GM23338 (cell line): ENCODE measurements around the gene GPATCH4. TPM values are rescaled to one million over a fixed set of nuclear protein-coding genes. Genes with fewer than 3 reads are reported as not detected.

Experiments
- ATAC-seq: fragments of 200-7000 bp; cut with Tn5 transposase; 3 replicates; pipeline ENCODE4 v1.9.1; 2020
- DNase-seq: peaks from one replicate; pipeline ENCODE4 v3.0.0-alpha.2; 2015; ENCODE audit warnings: low spot score
- H2AFZ ChIP-seq: fragments of 200-600 bp; sonication (generic); 2 replicates; pipeline ENCODE4 v1.8.0; 2016; ENCODE audit warnings: antibody characterized with exemption, mild to moderate bottlenecking, moderate library complexity
- H3F3A ChIP-seq: fragments of 200-600 bp; sonication (generic); replicated peaks from 2 replicates; pipeline ENCODE4 v1.8.0; 2017; ENCODE audit warnings: antibody characterized with exemption, mixed run types, low read depth
- H3K27ac ChIP-seq: fragments of 200-600 bp; sonication (generic); 2 replicates; pipeline ENCODE4 v1.6.1; 2016; ENCODE audit warnings: low read depth
- H3K27me3 ChIP-seq: fragments of 200-600 bp; sonication (generic); 2 replicates; pipeline ENCODE4 v1.8.0; 2016; ENCODE audit warnings: mild to moderate bottlenecking, mixed run types, moderate library complexity; ENCODE audit not compliant: insufficient read depth
- H3K36me3 ChIP-seq: fragments of 200-600 bp; sonication (generic); 2 replicates; pipeline ENCODE4 v1.8.0; 2016; ENCODE audit warnings: mild to moderate bottlenecking; ENCODE audit not compliant: insufficient read depth
- H3K4me1 ChIP-seq: fragments of 200-600 bp; sonication (generic); 2 replicates; pipeline ENCODE4 v1.8.0; 2016; ENCODE audit warnings: mild to moderate bottlenecking, moderate library complexity; ENCODE audit not compliant: insufficient read depth
- H3K4me2 ChIP-seq: fragments of 200-600 bp; sonication (generic); 2 replicates; pipeline ENCODE4 v1.7.1; 2017; ENCODE audit warnings: mixed run types
- H3K4me3 ChIP-seq: fragments of 200-600 bp; sonication (generic); 2 replicates; pipeline ENCODE4 v1.6.1; 2016; ENCODE audit warnings: mixed run types
- H3K79me2 ChIP-seq: fragments of 200-600 bp; sonication (generic); replicated peaks from 2 replicates; pipeline ENCODE4 v1.8.0; 2017; ENCODE audit warnings: mild to moderate bottlenecking; ENCODE audit not compliant: insufficient read depth
- H3K9me2 ChIP-seq: fragments of 200-600 bp; sonication (generic); 2 replicates; pipeline ENCODE4 v1.8.0; 2017; ENCODE audit not compliant: insufficient read depth
- H4K20me1 ChIP-seq: fragments of 200-600 bp; sonication (generic); replicated peaks from 2 replicates; pipeline ENCODE4 v1.8.0; 2017; ENCODE audit warnings: mild to moderate bottlenecking; ENCODE audit not compliant: insufficient read depth
- H3K27ac Mint-ChIP-seq: 2 replicates; pipeline ENCODE4 v1.8.0; 2020; ENCODE audit warnings: inconsistent platforms, mild to moderate bottlenecking, moderate library complexity, mixed read lengths
- H3K27me3 Mint-ChIP-seq: 3 replicates; pipeline ENCODE4 v1.8.0; 2022; ENCODE audit warnings: low read depth, mild to moderate bottlenecking, moderate library complexity, mixed read lengths, inconsistent platforms; ENCODE audit not compliant: insufficient read depth, poor library complexity
- H3K36me3 Mint-ChIP-seq: 3 replicates; pipeline ENCODE4 v1.8.0; 2021; ENCODE audit warnings: low read depth, mild to moderate bottlenecking, inconsistent platforms, moderate library complexity, mixed read lengths
- H3K4me1 Mint-ChIP-seq: 3 replicates; pipeline ENCODE4 v1.8.0; 2020; ENCODE audit warnings: mild to moderate bottlenecking, inconsistent platforms, mixed read lengths
- H3K4me3 Mint-ChIP-seq: 3 replicates; pipeline ENCODE4 v1.8.0; 2021; ENCODE audit warnings: moderate library complexity, mild to moderate bottlenecking, inconsistent platforms, mixed read lengths
- H3K9me3 Mint-ChIP-seq: 3 replicates; pipeline ENCODE4 v1.8.0; 2020; ENCODE audit warnings: moderate library complexity, mild to moderate bottlenecking, inconsistent platforms, mixed read lengths
- EZH2 ChIP-seq: fragments of 200-600 bp; sonication (generic); IDR thresholded peaks from one replicate; pipeline ENCODE4 v1.8.0; 2017; ENCODE audit warnings: antibody characterized with exemption, mild to moderate bottlenecking, low read depth; ENCODE audit not compliant: unreplicated experiment
- JUNB ChIP-seq: IDR thresholded peaks from one replicate; pipeline ENCODE4 v1.6.1; 2016; ENCODE audit warnings: antibody characterized with exemption; ENCODE audit not compliant: unreplicated experiment
- NANOG ChIP-seq: IDR thresholded peaks from 2 replicates; pipeline ENCODE4 v1.6.1; 2016; ENCODE audit warnings: antibody characterized with exemption, borderline replicate concordance
- POLR2AphosphoS5 ChIP-seq: IDR thresholded peaks from 2 replicates; pipeline ENCODE4 v1.6.1; 2016; ENCODE audit warnings: antibody characterized with exemption, low read depth
- STAT1 ChIP-seq: IDR thresholded peaks from one replicate; pipeline ENCODE4 v1.6.1; 2016; ENCODE audit warnings: antibody characterized with exemption; ENCODE audit not compliant: unreplicated experiment
- ZNF114 ChIP-seq: fragments of 250-450 bp; sonication (Bioruptor Pico); IDR thresholded peaks from 2 replicates; pipeline ENCODE4 v1.5.0; 2020; ENCODE audit warnings: mild to moderate bottlenecking, moderate library complexity
- ZNF331 ChIP-seq: fragments of 250-450 bp; sonication (Bioruptor Pico); IDR thresholded peaks from 2 replicates; pipeline ENCODE4 v1.5.0; 2020; ENCODE audit warnings: low read depth, mild to moderate bottlenecking, moderate library complexity
- polyA plus RNA-seq: library from polyadenylated mRNA; unstranded; fragments of >200 nt; fragmentation: Nextera tagmentation; extraction: Ambion mirVana; gene quantifications from 2 replicates; pipeline ENCODE4 v1.2.1, GENCODE V29; 2016
- total RNA-seq: library from RNA; depleted of rRNA; stranded (reverse); fragments of >200 nt; shearing (Covaris generic); gene quantifications from 2 replicates; pipeline ENCODE4 v1.2.3, GENCODE V29; 2014
- TF ChIP-seq, protein P1 (sequence below), 2 experiments: fragments of 200-600 bp in 1 of 2; sonication (generic) in 1 of 2; conservative IDR thresholded peaks; 2 replicates each; pipeline versions ENCODE4 v1.5.1 to v1.6.1; 2016 to 2017; ENCODE audit warnings: antibody characterized with exemption in 2 of 2, low read depth in 2 of 2, mild to moderate bottlenecking in 2 of 2, moderate library complexity in 1 of 2
- TF ChIP-seq, protein P2 (sequence below): IDR thresholded peaks from 2 replicates; pipeline ENCODE4 v1.6.1; 2016; ENCODE audit warnings: antibody characterized with exemption
- TF ChIP-seq, protein P3 (sequence below): IDR thresholded peaks from one replicate; pipeline ENCODE4 v1.6.1; 2018; ENCODE audit warnings: antibody characterized with exemption; ENCODE audit not compliant: unreplicated experiment

GPATCH4 gene
- total and polyA plus RNA-seq, 2 experiments from 2014 or later = 58.9 to 187 TPM

DNA sequence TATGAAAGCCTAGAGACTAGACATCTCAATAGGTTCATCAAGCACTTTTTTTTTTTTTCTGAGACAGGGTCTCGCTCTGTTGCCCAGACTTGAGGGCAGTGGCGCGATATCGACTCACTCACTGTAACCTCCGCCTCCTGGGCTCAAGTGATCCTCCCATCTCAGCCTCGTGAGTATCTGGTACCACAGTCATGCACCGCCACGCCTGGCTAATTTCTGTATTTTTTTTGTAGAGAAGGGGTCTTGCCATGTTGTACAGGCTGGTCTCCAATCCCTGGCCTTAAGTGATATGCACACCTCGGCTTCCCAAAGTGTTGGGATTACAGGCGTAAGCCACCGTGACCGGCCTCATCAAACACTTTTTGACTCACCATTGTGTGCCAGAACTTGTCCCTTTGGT lies 613 bp upstream of the GPATCH4 start:
- peak; percentile 7; the same call in 1 of the 3 replicates for ATAC-seq
- H3K27ac Mint-ChIP-seq = peak overlapping the region; percentile 73; the same call in 1 of the 2 replicates
- H3K9me3 Mint-ChIP-seq = no peaks in the 10 kb centered on the region

DNA sequence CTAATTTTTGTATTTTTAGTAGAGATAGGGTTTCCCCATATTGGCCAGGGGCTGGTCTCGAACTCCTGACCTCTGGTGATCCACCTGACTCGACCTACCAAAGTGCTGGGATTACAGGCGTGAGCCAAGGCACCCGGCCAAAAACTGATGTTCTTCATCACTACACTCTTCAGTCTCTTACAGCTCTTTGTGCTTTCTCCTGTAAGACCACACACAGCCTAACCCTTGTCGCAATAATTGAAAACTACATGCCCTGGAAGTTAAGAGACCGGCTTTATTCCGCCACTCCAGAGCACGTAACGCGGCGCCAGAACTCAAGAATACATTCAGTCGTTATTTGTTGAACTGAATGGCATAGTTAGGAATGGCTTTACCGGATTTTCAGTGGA lies 552 bp downstream of the GPATCH4 start:
- H3K36me3 Mint-ChIP-seq = peaks cover 38% of the 10 kb centered on the region
- peak overlapping the region; percentile 98 for H3K27ac Mint-ChIP-seq
- no peak for TF ChIP-seq EZH2
- TF ChIP-seq ZNF331 (CRISPR knock-in tag) = no peak
- TF ChIP-seq ZNF114 = no peak
- TF ChIP-seq, protein P1, sequence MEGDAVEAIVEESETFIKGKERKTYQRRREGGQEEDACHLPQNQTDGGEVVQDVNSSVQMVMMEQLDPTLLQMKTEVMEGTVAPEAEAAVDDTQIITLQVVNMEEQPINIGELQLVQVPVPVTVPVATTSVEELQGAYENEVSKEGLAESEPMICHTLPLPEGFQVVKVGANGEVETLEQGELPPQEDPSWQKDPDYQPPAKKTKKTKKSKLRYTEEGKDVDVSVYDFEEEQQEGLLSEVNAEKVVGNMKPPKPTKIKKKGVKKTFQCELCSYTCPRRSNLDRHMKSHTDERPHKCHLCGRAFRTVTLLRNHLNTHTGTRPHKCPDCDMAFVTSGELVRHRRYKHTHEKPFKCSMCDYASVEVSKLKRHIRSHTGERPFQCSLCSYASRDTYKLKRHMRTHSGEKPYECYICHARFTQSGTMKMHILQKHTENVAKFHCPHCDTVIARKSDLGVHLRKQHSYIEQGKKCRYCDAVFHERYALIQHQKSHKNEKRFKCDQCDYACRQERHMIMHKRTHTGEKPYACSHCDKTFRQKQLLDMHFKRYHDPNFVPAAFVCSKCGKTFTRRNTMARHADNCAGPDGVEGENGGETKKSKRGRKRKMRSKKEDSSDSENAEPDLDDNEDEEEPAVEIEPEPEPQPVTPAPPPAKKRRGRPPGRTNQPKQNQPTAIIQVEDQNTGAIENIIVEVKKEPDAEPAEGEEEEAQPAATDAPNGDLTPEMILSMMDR (conservative IDR thresholded peaks at IDR 0.05; ENCODE audit: low read depth in 2 of 2) = no peak
- no peak for TF ChIP-seq STAT1
- TF ChIP-seq, protein P2, sequence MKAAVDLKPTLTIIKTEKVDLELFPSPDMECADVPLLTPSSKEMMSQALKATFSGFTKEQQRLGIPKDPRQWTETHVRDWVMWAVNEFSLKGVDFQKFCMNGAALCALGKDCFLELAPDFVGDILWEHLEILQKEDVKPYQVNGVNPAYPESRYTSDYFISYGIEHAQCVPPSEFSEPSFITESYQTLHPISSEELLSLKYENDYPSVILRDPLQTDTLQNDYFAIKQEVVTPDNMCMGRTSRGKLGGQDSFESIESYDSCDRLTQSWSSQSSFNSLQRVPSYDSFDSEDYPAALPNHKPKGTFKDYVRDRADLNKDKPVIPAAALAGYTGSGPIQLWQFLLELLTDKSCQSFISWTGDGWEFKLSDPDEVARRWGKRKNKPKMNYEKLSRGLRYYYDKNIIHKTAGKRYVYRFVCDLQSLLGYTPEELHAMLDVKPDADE = no peak
- no peak for TF ChIP-seq NANOG
- no peak for TF ChIP-seq POLR2AphosphoS5
- TF ChIP-seq, protein P3, sequence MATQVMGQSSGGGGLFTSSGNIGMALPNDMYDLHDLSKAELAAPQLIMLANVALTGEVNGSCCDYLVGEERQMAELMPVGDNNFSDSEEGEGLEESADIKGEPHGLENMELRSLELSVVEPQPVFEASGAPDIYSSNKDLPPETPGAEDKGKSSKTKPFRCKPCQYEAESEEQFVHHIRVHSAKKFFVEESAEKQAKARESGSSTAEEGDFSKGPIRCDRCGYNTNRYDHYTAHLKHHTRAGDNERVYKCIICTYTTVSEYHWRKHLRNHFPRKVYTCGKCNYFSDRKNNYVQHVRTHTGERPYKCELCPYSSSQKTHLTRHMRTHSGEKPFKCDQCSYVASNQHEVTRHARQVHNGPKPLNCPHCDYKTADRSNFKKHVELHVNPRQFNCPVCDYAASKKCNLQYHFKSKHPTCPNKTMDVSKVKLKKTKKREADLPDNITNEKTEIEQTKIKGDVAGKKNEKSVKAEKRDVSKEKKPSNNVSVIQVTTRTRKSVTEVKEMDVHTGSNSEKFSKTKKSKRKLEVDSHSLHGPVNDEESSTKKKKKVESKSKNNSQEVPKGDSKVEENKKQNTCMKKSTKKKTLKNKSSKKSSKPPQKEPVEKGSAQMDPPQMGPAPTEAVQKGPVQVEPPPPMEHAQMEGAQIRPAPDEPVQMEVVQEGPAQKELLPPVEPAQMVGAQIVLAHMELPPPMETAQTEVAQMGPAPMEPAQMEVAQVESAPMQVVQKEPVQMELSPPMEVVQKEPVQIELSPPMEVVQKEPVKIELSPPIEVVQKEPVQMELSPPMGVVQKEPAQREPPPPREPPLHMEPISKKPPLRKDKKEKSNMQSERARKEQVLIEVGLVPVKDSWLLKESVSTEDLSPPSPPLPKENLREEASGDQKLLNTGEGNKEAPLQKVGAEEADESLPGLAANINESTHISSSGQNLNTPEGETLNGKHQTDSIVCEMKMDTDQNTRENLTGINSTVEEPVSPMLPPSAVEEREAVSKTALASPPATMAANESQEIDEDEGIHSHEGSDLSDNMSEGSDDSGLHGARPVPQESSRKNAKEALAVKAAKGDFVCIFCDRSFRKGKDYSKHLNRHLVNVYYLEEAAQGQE = no peak
- TF ChIP-seq JUNB = no peak

More for the DNA sequence above, 613 bp upstream of the GPATCH4 start:
- Histone ChIP-seq H3K4me2 (peak overlapping the region; percentile 80), H3K4me3 (peak overlapping the region; percentile 96), H3K9me2 (no peaks in the 10 kb centered on the region), H3K27me3 (no peaks in the 10 kb centered on the region), H3K4me1 (no peaks in the 10 kb centered on the region; the same call in 1 of the 2 replicates), H2AFZ (peak overlapping the region; percentile 92), H3K36me3 (peaks cover 18% of the 10 kb centered on the region), H3K79me2 (peaks cover 27% of the 10 kb centered on the region), H4K20me1 (peaks cover 4% of the 10 kb centered on the region; the same call in 1 of the 2 replicates), H3F3A (peaks cover 43% of the 10 kb centered on the region), H3K27ac (peak overlapping the region; percentile 92)
- peak overlapping the region; percentile 97 for H3K4me3 Mint-ChIP-seq
- TF ChIP-seq, protein P1 (conservative IDR thresholded peaks at IDR 0.05; ENCODE audit: low read depth in 2 of 2) = no peak
- DNase-seq = no peak
- H3K4me1 Mint-ChIP-seq = peaks cover 10% of the 10 kb centered on the region; the same call in 2 of the 3 replicates
- peaks cover 27% of the 10 kb centered on the region for H3K36me3 Mint-ChIP-seq
- H3K27me3 Mint-ChIP-seq = peaks cover 9% of the 10 kb centered on the region

More for the DNA sequence above, 552 bp downstream of the GPATCH4 start:
- no peaks in the 10 kb centered on the region for H3K9me3 Mint-ChIP-seq
- Histone ChIP-seq H3K4me3 (peak overlapping the region; percentile 96), H3K4me1 (no peaks in the 10 kb centered on the region; the same call in 1 of the 2 replicates), H3F3A (peaks cover 50% of the 10 kb centered on the region), H2AFZ (peak overlapping the region; percentile 94), H3K27me3 (no peaks in the 10 kb centered on the region), H4K20me1 (peaks cover 13% of the 10 kb centered on the region), H3K4me2 (peak overlapping the region; percentile 80), H3K27ac (peak overlapping the region; percentile 92), H3K9me2 (no peaks in the 10 kb centered on the region), H3K36me3 (peaks cover 18% of the 10 kb centered on the region), H3K79me2 (peaks cover 27% of the 10 kb centered on the region)
- peak; percentile 19 for DNase-seq
- no peak for ATAC-seq
- H3K4me1 Mint-ChIP-seq = peaks cover 10% of the 10 kb centered on the region; the same call in 2 of the 3 replicates
- H3K4me3 Mint-ChIP-seq = peak overlapping the region; percentile 97
- H3K27me3 Mint-ChIP-seq = peaks cover 9% of the 10 kb centered on the region
